Measurements from ENCODE around the gene KRTAP12-1.

- TF ChIP-seq GATA3 (IDR thresholded peaks at IDR 0.05; ENCODE audit: low read depth, low read length) (no peak), GATA2 (IDR thresholded peaks at IDR 0.05; ENCODE audit: low read depth, low read length) (no peak)
Measured at GRCh38 chr21:44706706-44707581, 25.0 kb upstream of the KRTAP12-1 start.

All from SH-SY5Y (cell line).